ENCODE measurements around the gene FRMD4B.
A peak's percentile ranks its signal among the peaks of the same experiment; 100 is the strongest.

The FRMD4B gene

GRCh38 chr3:69252631-69253030, 133.3 kb downstream of the FRMD4B start:
- DNase-seq (ENCODE audit: low read depth): no peak
- Histone ChIP-seq H3K4me3 (ENCODE audit: low read length) (no peak overlapping the region), H3K4me1 (ENCODE audit: control insufficient read depth, insufficient read depth, low read length) (peaks cover 2% of the 10 kb centered on the region), H3K36me3 (ENCODE audit: control insufficient read depth, insufficient read depth, low read length, severe bottlenecking) (no peaks in the 10 kb centered on the region), H3K9me3 (ENCODE audit: control insufficient read depth, low read length) (no peaks in the 10 kb centered on the region), H3K27me3 (replicated peaks; ENCODE audit: control insufficient read depth, insufficient read depth, low read length) (peaks cover 12% of the 10 kb centered on the region), H3K9ac (ENCODE audit: low read length) (no peak overlapping the region)

GRCh38 chr3:69252141-69252540, 133.7 kb downstream of the FRMD4B start:
- H3K4me1 ChIP-seq (ENCODE audit: control insufficient read depth, insufficient read depth, low read length): peaks cover 2% of the 10 kb centered on the region
- no peak for DNase-seq (ENCODE audit: low read depth)
- no peak overlapping the region for H3K4me3 ChIP-seq (ENCODE audit: low read length)
- H3K27me3 ChIP-seq (replicated peaks; ENCODE audit: control insufficient read depth, insufficient read depth, low read length): peaks cover 12% of the 10 kb centered on the region
- H3K9me3 ChIP-seq (ENCODE audit: control insufficient read depth, low read length): no peaks in the 10 kb centered on the region
- no peaks in the 10 kb centered on the region for H3K36me3 ChIP-seq (ENCODE audit: control insufficient read depth, insufficient read depth, low read length, severe bottlenecking)
- H3K9ac ChIP-seq (ENCODE audit: low read length): no peak overlapping the region

GRCh38 chr3:69251078-69251805, 134.6 kb downstream of the FRMD4B start:
- H3K4me1 ChIP-seq (ENCODE audit: control insufficient read depth, insufficient read depth, low read length): peaks cover 2% of the 10 kb centered on the region

GRCh38 chr3:69250014-69250413, 135.9 kb downstream of the FRMD4B start:
- Histone ChIP-seq H3K4me3 (ENCODE audit: low read length) (peak overlapping the region; percentile 69), H3K27me3 (replicated peaks; ENCODE audit: control insufficient read depth, insufficient read depth, low read length) (peaks cover 3% of the 10 kb centered on the region), H3K9me3 (ENCODE audit: control insufficient read depth, low read length) (no peaks in the 10 kb centered on the region), H3K4me1 (ENCODE audit: control insufficient read depth, insufficient read depth, low read length) (peaks cover 2% of the 10 kb centered on the region), H3K9ac (ENCODE audit: low read length) (peak overlapping the region; percentile 2), H3K36me3 (ENCODE audit: control insufficient read depth, insufficient read depth, low read length, severe bottlenecking) (no peaks in the 10 kb centered on the region)
- DNase-seq (ENCODE audit: low read depth): no peak

More at GRCh38 chr3:69251078-69251805, 134.6 kb downstream of the FRMD4B start:
- H3K9ac ChIP-seq (ENCODE audit: low read length): no peak overlapping the region
- no peaks in the 10 kb centered on the region for H3K9me3 ChIP-seq (ENCODE audit: control insufficient read depth, low read length)
- no peaks in the 10 kb centered on the region for H3K36me3 ChIP-seq (ENCODE audit: control insufficient read depth, insufficient read depth, low read length, severe bottlenecking)
- H3K4me3 ChIP-seq (ENCODE audit: low read length): no peak overlapping the region
- peaks cover 10% of the 10 kb centered on the region for H3K27me3 ChIP-seq (replicated peaks; ENCODE audit: control insufficient read depth, insufficient read depth, low read length)
- no peak for DNase-seq (ENCODE audit: low read depth)

GRCh38 chr3:69249001-69249400, 136.9 kb downstream of the FRMD4B start:
- Histone ChIP-seq H3K4me3 (ENCODE audit: low read length) (no peak overlapping the region), H3K9ac (ENCODE audit: low read length) (no peak overlapping the region), H3K4me1 (ENCODE audit: control insufficient read depth, insufficient read depth, low read length) (peaks cover 2% of the 10 kb centered on the region), H3K36me3 (ENCODE audit: control insufficient read depth, insufficient read depth, low read length, severe bottlenecking) (no peaks in the 10 kb centered on the region), H3K27me3 (replicated peaks; ENCODE audit: control insufficient read depth, insufficient read depth, low read length) (peaks cover 3% of the 10 kb centered on the region), H3K9me3 (ENCODE audit: control insufficient read depth, low read length) (no peaks in the 10 kb centered on the region)
- DNase-seq (ENCODE audit: low read depth): no peak

GRCh38 chr3:69248436-69248835, 137.5 kb downstream of the FRMD4B start:
- Histone ChIP-seq H3K4me1 (ENCODE audit: control insufficient read depth, insufficient read depth, low read length) (peaks cover 2% of the 10 kb centered on the region), H3K4me3 (ENCODE audit: low read length) (no peak overlapping the region), H3K27me3 (replicated peaks; ENCODE audit: control insufficient read depth, insufficient read depth, low read length) (peaks cover 3% of the 10 kb centered on the region), H3K9me3 (ENCODE audit: control insufficient read depth, low read length) (no peaks in the 10 kb centered on the region), H3K9ac (ENCODE audit: low read length) (no peak overlapping the region), H3K36me3 (ENCODE audit: control insufficient read depth, insufficient read depth, low read length, severe bottlenecking) (no peaks in the 10 kb centered on the region)
- DNase-seq (ENCODE audit: low read depth): no peak

GRCh38 chr3:69246612-69247011, 139.3 kb downstream of the FRMD4B start:
- Histone ChIP-seq H3K9ac (ENCODE audit: low read length) (no peak overlapping the region), H3K9me3 (ENCODE audit: control insufficient read depth, low read length) (no peaks in the 10 kb centered on the region), H3K4me1 (ENCODE audit: control insufficient read depth, insufficient read depth, low read length) (peaks cover 6% of the 10 kb centered on the region), H3K36me3 (ENCODE audit: control insufficient read depth, insufficient read depth, low read length, severe bottlenecking) (no peaks in the 10 kb centered on the region), H3K27me3 (replicated peaks; ENCODE audit: control insufficient read depth, insufficient read depth, low read length) (no peaks in the 10 kb centered on the region), H3K4me3 (ENCODE audit: low read length) (no peak overlapping the region)
- DNase-seq (ENCODE audit: low read depth): no peak

- no peaks in the 10 kb centered on the region for H3K36me3 ChIP-seq (ENCODE audit: control insufficient read depth, insufficient read depth, low read length, severe bottlenecking)
Measured at GRCh38 chr3:69244039-69244438, 141.8 kb downstream of the FRMD4B start.

GRCh38 chr3:69241769-69242168, 144.1 kb downstream of the FRMD4B start:
- Histone ChIP-seq H3K4me1 (ENCODE audit: control insufficient read depth, insufficient read depth, low read length) (peaks cover 4% of the 10 kb centered on the region), H3K9me3 (ENCODE audit: control insufficient read depth, low read length) (no peaks in the 10 kb centered on the region), H3K36me3 (ENCODE audit: control insufficient read depth, insufficient read depth, low read length, severe bottlenecking) (no peaks in the 10 kb centered on the region), H3K4me3 (ENCODE audit: low read length) (no peak overlapping the region), H3K9ac (ENCODE audit: low read length) (no peak overlapping the region), H3K27me3 (replicated peaks; ENCODE audit: control insufficient read depth, insufficient read depth, low read length) (peaks cover 3% of the 10 kb centered on the region)
- no peak for DNase-seq (ENCODE audit: low read depth)

More at GRCh38 chr3:69244039-69244438, 141.8 kb downstream of the FRMD4B start:
- Histone ChIP-seq H3K27me3 (replicated peaks; ENCODE audit: control insufficient read depth, insufficient read depth, low read length) (no peaks in the 10 kb centered on the region), H3K9me3 (ENCODE audit: control insufficient read depth, low read length) (no peaks in the 10 kb centered on the region), H3K4me1 (ENCODE audit: control insufficient read depth, insufficient read depth, low read length) (peaks cover 4% of the 10 kb centered on the region), H3K4me3 (ENCODE audit: low read length) (no peak overlapping the region), H3K9ac (ENCODE audit: low read length) (no peak overlapping the region)
- DNase-seq (ENCODE audit: low read depth): no peak

- Histone ChIP-seq H3K27me3 (replicated peaks; ENCODE audit: control insufficient read depth, insufficient read depth, low read length) (peaks cover 5% of the 10 kb centered on the region), H3K9me3 (ENCODE audit: control insufficient read depth, low read length) (no peaks in the 10 kb centered on the region), H3K9ac (ENCODE audit: low read length) (no peak overlapping the region)
Measured at GRCh38 chr3:69240651-69241568, 145.0 kb downstream of the FRMD4B start.

GRCh38 chr3:69239063-69239462, 146.8 kb downstream of the FRMD4B start:
- Histone ChIP-seq H3K4me1 (ENCODE audit: control insufficient read depth, insufficient read depth, low read length) (peaks cover 4% of the 10 kb centered on the region), H3K9me3 (ENCODE audit: control insufficient read depth, low read length) (no peaks in the 10 kb centered on the region)

More at GRCh38 chr3:69240651-69241568, 145.0 kb downstream of the FRMD4B start:
- Histone ChIP-seq H3K4me3 (ENCODE audit: low read length) (no peak overlapping the region), H3K36me3 (ENCODE audit: control insufficient read depth, insufficient read depth, low read length, severe bottlenecking) (no peaks in the 10 kb centered on the region), H3K4me1 (ENCODE audit: control insufficient read depth, insufficient read depth, low read length) (peaks cover 4% of the 10 kb centered on the region)
- DNase-seq (ENCODE audit: low read depth): no peak

More at GRCh38 chr3:69239063-69239462, 146.8 kb downstream of the FRMD4B start:
- H3K36me3 ChIP-seq (ENCODE audit: control insufficient read depth, insufficient read depth, low read length, severe bottlenecking): no peaks in the 10 kb centered on the region
- no peak for DNase-seq (ENCODE audit: low read depth)
- peaks cover 5% of the 10 kb centered on the region for H3K27me3 ChIP-seq (replicated peaks; ENCODE audit: control insufficient read depth, insufficient read depth, low read length)
- H3K9ac ChIP-seq (ENCODE audit: low read length): no peak overlapping the region
- H3K4me3 ChIP-seq (ENCODE audit: low read length): no peak overlapping the region

All from adipocyte (in vitro differentiated cells).